Fibroblast of pulmonary artery (primary cell): ENCODE measurements around the gene KCNMA1.

Experiments
- DNase-seq: peaks from one replicate; pipeline ENCODE4 v3.0.0-alpha.2; 2010; ENCODE audit warnings: low read depth
- H3K4me3 ChIP-seq: replicated peaks from 2 replicates; pipeline ENCODE4 v1.5.1; 2011; ENCODE audit warnings: low read depth, mild to moderate bottlenecking, control low read depth, low read length, moderate library complexity
- TF ChIP-seq, protein P1 (sequence below): IDR thresholded peaks from 2 replicates; pipeline ENCODE4 v1.5.1; 2011; ENCODE audit warnings: mild to moderate bottlenecking, control low read depth, low read length, inconsistent platforms; ENCODE audit errors: missing control alignments

Gene KCNMA1

DNA sequence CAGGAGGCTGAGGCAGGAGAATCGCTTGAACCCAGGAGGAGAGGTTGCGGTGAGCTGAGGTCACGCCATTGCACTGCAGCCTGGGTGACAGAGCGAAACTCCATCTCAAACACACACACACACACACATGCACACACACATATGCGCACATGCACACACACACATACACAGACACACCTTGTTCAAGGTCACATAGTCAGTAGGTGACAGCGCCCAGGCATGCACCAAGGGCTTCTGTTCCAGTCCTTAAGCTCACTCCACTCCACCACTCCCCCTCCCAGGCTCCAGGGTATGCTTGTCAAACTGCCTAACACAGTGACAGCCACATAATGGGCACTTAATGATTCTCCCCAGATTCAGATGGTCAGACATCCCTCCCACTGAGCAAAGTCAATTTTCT, 37.0 kb downstream of the KCNMA1 start:
- no peak for DNase-seq
- TF ChIP-seq, protein P1, sequence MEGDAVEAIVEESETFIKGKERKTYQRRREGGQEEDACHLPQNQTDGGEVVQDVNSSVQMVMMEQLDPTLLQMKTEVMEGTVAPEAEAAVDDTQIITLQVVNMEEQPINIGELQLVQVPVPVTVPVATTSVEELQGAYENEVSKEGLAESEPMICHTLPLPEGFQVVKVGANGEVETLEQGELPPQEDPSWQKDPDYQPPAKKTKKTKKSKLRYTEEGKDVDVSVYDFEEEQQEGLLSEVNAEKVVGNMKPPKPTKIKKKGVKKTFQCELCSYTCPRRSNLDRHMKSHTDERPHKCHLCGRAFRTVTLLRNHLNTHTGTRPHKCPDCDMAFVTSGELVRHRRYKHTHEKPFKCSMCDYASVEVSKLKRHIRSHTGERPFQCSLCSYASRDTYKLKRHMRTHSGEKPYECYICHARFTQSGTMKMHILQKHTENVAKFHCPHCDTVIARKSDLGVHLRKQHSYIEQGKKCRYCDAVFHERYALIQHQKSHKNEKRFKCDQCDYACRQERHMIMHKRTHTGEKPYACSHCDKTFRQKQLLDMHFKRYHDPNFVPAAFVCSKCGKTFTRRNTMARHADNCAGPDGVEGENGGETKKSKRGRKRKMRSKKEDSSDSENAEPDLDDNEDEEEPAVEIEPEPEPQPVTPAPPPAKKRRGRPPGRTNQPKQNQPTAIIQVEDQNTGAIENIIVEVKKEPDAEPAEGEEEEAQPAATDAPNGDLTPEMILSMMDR, result no peak

DNA sequence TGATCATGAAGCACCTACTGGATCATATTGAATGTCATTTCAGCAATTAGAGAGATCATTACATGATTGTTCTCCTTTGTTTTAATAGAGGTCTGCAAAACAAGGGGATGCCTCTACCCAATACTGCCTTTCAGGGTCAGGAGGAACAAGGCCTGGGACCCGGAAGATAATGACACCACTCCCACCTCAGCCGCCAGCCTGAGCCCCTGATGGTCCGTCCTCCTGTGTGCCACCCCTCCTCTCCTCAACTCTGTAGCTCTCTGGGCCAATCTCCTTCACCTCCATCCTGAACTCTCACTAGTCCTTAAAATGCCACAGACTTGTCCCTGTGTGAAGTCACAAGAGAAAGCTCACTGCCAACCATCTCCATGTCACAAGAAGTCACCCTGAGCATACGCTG, 38.0 kb downstream of the KCNMA1 start:
- H3K4me3 ChIP-seq, result no peak overlapping the region
- TF ChIP-seq, protein P1, result no peak
- no peak for DNase-seq

More for the DNA sequence above, 37.0 kb downstream of the KCNMA1 start:
- no peak overlapping the region for H3K4me3 ChIP-seq

DNA sequence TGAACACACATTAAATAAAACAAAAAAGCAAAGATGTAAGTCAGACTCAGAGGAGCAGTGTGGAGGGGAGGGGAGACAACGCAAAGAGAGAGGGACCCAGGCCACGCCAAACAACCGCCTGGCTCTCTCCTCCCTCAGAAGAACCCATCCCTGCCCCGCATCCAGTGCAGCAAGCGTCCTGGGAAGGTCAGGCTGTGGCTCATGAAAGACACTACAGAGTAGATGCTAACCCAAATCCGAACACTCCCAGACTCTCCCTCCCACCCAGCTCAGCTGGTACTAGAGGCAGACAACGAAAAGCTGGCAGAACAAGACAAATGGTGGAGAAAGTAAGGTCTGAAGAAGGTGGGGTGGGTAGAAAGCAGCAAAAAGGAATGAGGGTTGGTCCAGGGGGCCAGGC, 39.0 kb downstream of the KCNMA1 start:
- TF ChIP-seq, protein P1, result no peak
- no peak overlapping the region for H3K4me3 ChIP-seq
- DNase-seq, result no peak

DNA sequence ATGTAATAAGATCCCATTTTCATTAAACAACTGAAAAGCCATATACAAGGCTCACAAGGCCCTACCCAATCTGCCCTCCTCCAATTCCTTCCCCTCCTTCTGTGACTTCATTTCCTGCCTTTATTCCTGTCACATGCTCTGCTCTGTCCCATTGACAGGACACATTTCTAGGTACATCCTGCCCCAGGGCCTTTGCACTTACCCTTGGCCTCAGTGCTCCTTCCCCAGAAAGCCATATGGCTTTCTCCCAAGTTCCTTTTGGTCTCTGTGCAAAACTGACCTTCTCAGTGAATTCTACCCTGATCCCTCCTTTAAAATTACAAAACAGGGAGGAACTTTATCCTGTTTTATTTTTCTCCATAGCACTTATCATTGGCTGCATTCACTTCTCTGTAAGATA, 40.0 kb downstream of the KCNMA1 start:
- DNase-seq, result no peak
- TF ChIP-seq, protein P1, result no peak
- no peak overlapping the region for H3K4me3 ChIP-seq

DNA sequence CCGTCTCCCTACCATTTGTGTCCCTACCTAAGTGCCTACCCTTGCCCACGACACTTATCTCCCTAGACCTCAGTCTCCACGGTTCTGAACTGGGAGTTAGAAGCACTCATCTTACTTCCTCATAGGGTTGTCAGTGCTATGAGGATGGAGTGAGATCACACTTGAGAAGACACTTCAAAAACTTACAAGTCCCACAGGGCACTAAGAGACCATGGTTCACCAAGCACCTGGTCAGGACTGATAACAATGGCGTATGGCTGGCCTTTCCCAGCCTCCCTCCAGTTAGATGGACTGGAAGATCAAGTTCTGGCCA, 43.2 kb downstream of the KCNMA1 start:
- no peak overlapping the region for H3K4me3 ChIP-seq
- TF ChIP-seq, protein P1, result no peak
- DNase-seq, result no peak

DNA sequence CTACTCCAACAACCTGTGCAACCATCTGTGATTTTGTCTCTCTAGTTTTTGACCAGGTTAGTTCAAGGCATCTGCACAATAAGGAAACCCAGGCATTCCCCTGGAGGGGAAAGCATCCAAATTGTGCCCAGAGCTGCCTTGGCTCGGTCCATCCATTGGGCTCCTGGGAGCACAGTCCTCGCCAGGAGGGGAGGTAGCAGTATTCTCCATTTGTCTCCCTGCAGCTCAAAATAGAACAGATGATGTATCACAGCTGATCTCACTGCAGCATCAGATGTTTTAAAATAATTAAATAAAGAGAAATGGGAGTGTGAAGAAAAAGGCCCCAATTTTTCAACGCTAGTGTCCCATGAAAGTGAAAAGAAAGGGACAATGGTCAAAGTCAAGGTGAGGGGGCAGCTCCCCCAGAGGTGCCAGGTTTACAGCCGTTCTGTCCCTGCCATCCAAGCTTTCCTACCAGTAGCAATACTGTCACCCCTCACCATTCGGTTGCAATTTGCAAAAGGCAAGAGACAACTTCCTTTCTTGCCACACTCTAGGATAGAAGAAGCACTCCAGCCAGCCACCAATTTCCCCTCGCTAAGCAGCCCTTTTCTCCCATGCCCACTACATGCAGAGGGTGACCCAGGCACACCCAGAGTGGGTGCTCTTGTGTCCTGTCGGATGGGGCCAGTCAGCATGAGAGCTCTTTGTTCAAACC, 43.7 kb downstream of the KCNMA1 start:
- TF ChIP-seq, protein P1, result no peak
- DNase-seq, result no peak
- H3K4me3 ChIP-seq, result no peak overlapping the region

DNA sequence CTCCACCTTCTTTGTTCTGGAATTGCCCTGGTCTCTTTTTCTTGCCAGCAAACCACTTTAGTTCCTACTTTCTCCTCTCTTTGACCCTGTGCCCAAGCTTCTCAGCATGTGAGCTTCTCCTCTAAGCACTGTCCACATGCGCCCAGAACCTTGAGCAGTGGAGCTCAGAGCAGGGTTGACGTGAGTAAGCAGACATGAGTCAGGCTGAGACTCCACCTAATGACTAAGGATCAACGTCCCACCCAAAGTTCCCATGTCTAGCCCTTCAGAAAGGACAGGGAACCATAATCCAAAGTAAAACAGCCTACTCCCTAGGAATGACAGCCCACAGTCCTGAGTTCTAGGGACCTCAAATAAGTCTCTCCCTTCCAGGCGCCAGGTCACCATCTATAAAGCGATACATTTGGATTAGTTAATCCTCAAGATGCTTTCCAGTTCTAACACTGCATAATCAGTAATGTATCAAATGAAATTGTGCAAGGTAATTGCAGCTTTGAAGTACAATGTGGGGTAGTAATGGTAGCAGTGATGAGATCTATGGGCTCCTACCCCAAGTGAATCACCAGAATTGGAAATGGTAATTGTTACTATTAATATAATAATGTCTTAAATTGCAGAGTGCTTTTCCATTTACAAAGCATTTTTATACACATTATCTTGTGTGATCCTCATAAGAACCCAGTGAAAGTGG, 44.5 kb downstream of the KCNMA1 start:
- TF ChIP-seq, protein P1, result no peak
- no peak overlapping the region for H3K4me3 ChIP-seq
- peak; percentile 71 for DNase-seq
